GM12878 (cell line): ENCODE data around the gene ERC2. TPM values are rescaled to one million over a fixed set of nuclear protein-coding genes. Genes with fewer than 3 reads are reported as not detected.

Experiments used
- ATAC-seq: fragments of 200-7000 bp; cut with Tn5 transposase; 3 replicates; pipeline ENCODE4 v1.9.1; 2020; ENCODE audit warnings: mild to moderate bottlenecking, moderate library complexity
- BruUV-seq: library from RNA; stranded (reverse); fragments of 400-500 nt; replicated peaks from 2 replicates; lab custom pipeline; 2021; lab: Mats Ljungman, UMichigan
- CTCF ChIA-PET: fragments of 300-600 bp; sonication (Branson Sonifier 250); formaldehyde crosslinking; extraction: SDS; loops from one replicate; lab custom pipeline; 2021; ENCODE audit warnings: inconsistent platforms; lab: Yijun Ruan, JAX
- POLR2A ChIA-PET: fragments of 350-600 bp; formaldehyde crosslinking; extraction: SDS; loops from one replicate; lab custom pipeline; 2021; ENCODE audit warnings: inconsistent platforms; lab: Charles Lee
- RAD21 ChIA-PET: fragments of 300-600 bp; sonication (Branson Sonifier 250); formaldehyde crosslinking; loops from one replicate; lab custom pipeline; 2023; ENCODE audit warnings: antibody characterized with exemption; ENCODE audit not compliant: unreplicated experiment; lab: Charles Lee
- SMC1A ChIA-PET: fragments of 300-600 bp; sonication (Branson Sonifier 250); formaldehyde crosslinking; loops from one replicate; lab custom pipeline; 2023; ENCODE audit not compliant: unreplicated experiment, uncharacterized antibody; lab: Charles Lee
- DNase-seq: peaks from one replicate; pipeline ENCODE4 v3.0.0-alpha.2; 2011; ENCODE audit warnings: low read depth, low spot score
- FAIRE-seq: peaks from 3 replicates; lab custom pipeline; 2011; peaks lifted over from hg19 to GRCh38; lab: Jason Lieb, UNC
- H2AFZ ChIP-seq: 2 replicates; pipeline ENCODE4 v1.6.0; 2011; ENCODE audit warnings: low read depth, low read length, control low read depth; ENCODE audit not compliant: control insufficient read depth
- H3K27ac ChIP-seq: 2 replicates; pipeline ENCODE4 v1.5.1; 2011; ENCODE audit warnings: control low read depth; ENCODE audit not compliant: control insufficient read depth, insufficient read depth
- H3K27me3 ChIP-seq, 2 experiments: replicated peaks in 1 of 2; 2 replicates each; pipeline versions ENCODE4 v1.6.0 to v1.6.1; 2011; ENCODE audit warnings: low read length in 1 of 2; ENCODE audit not compliant: control insufficient read depth in 2 of 2, insufficient read depth in 2 of 2
- H3K36me3 ChIP-seq, 2 experiments: 2 replicates each; pipeline ENCODE4 v1.5.1; 2011; ENCODE audit warnings: low read length in 1 of 2; ENCODE audit not compliant: control insufficient read depth in 2 of 2, insufficient read depth in 2 of 2
- H3K4me1 ChIP-seq: 2 replicates; pipeline ENCODE4 v1.6.1; 2011; ENCODE audit warnings: mild to moderate bottlenecking, low read length, moderate library complexity, mixed read lengths; ENCODE audit not compliant: control insufficient read depth, insufficient read depth
- H3K4me2 ChIP-seq: 2 replicates; pipeline ENCODE4 v1.6.0; 2011; ENCODE audit warnings: control low read depth; ENCODE audit not compliant: control insufficient read depth, insufficient read depth
- H3K4me3 ChIP-seq: fragments of 200-600 bp; sonication (generic); 2 replicates; pipeline ENCODE4 v1.5.1; 2016
- H3K79me2 ChIP-seq: 2 replicates; pipeline ENCODE4 v1.6.0; 2011; ENCODE audit warnings: low read length; ENCODE audit not compliant: control insufficient read depth, insufficient read depth
- H3K9ac ChIP-seq: 2 replicates; pipeline ENCODE4 v1.8.0; 2011; ENCODE audit warnings: low read length, control low read depth, mixed read lengths; ENCODE audit not compliant: control insufficient read depth, insufficient read depth
- H3K9me3 ChIP-seq: replicated peaks from 3 replicates; pipeline ENCODE4 v1.5.1; 2011; ENCODE audit warnings: mild to moderate bottlenecking, low read length; ENCODE audit not compliant: control insufficient read depth, insufficient read depth
- H4K20me1 ChIP-seq: 2 replicates; pipeline ENCODE4 v1.6.0; 2011; ENCODE audit not compliant: control insufficient read depth, insufficient read depth
- CHD4 ChIP-seq: fragments of 200-600 bp; sonication (generic); IDR thresholded peaks from 2 replicates; pipeline ENCODE4 v1.6.1; 2016; ENCODE audit warnings: mild to moderate bottlenecking
- GATAD2B ChIP-seq: fragments of 450-650 bp; conservative IDR thresholded peaks from 2 replicates; pipeline ENCODE4 v1.6.1; 2017; ENCODE audit warnings: low read depth, mild to moderate bottlenecking, moderate library complexity
- HCFC1 ChIP-seq: fragments of 150-350 bp; IDR thresholded peaks from 2 replicates; pipeline ENCODE4 v1.6.1; 2014; ENCODE audit warnings: low read length
- HSF1 ChIP-seq: fragments of 150-350 bp; IDR thresholded peaks from 2 replicates; pipeline ENCODE4 v1.6.1; 2014; ENCODE audit warnings: mild to moderate bottlenecking, low read depth, low read length
- JUND ChIP-seq: IDR thresholded peaks from 2 replicates; pipeline ENCODE4 v1.6.1; 2012; ENCODE audit warnings: low read depth, mild to moderate bottlenecking, low read length, improper control_type of control experiment, moderate library complexity
- MTA2 ChIP-seq: fragments of 450-650 bp; IDR thresholded peaks from 2 replicates; pipeline ENCODE4 v1.6.1; 2016; ENCODE audit warnings: low read depth, mild to moderate bottlenecking, moderate library complexity
- NBN ChIP-seq: fragments of 450-650 bp; IDR thresholded peaks from 2 replicates; pipeline ENCODE4 v1.6.1; 2016
- NR2C2 ChIP-seq: IDR thresholded peaks from 2 replicates; pipeline ENCODE4 v1.6.1; 2011; ENCODE audit warnings: borderline replicate concordance, low read depth; ENCODE audit not compliant: control insufficient read depth, insufficient read length
- RB1 ChIP-seq: fragments of 450-650 bp; formaldehyde crosslinking; IDR thresholded peaks from 2 replicates; pipeline ENCODE4 v1.6.1; 2017; ENCODE audit warnings: mild to moderate bottlenecking, borderline replicate concordance
- SMARCA5 ChIP-seq: fragments of 450-650 bp; IDR thresholded peaks from 2 replicates; pipeline ENCODE4 v1.6.1; 2017; ENCODE audit warnings: mild to moderate bottlenecking
- STAT3 ChIP-seq: IDR thresholded peaks from 2 replicates; pipeline ENCODE4 v1.6.1; 2011; ENCODE audit warnings: low read depth, low read length, improper control_type of control experiment
- YY1 ChIP-seq: IDR thresholded peaks from 2 replicates; pipeline ENCODE4 v1.6.1; 2011; ENCODE audit warnings: low read depth, mild to moderate bottlenecking, low read length
- ZBTB11 ChIP-seq: fragments of 450-650 bp; formaldehyde crosslinking; IDR thresholded peaks from 2 replicates; pipeline ENCODE4 v1.5.0; 2022; ENCODE audit warnings: mild to moderate bottlenecking, missing genetic modification characterization
- WGBS: methylation state at CpG from one replicate; pipeline ENCODE4 v1.1.6; 2016; ENCODE audit warnings: low lambda C conversion rate; ENCODE audit not compliant: insufficient replicate concordance, insufficient coverage; ENCODE audit errors: missing lambda C conversion rate; 5-methylcytosine and 5-hydroxymethylcytosine counted together
- in situ Hi-C: fragments of 300-500 bp; cut with MboI; formaldehyde crosslinking; loops from 9 replicates; pipeline ENCODE4 v1.14.3; 2018; ENCODE audit warnings: mixed read lengths
- intact Hi-C: fragments of 100-400 bp; cut with micrococcal nuclease; formaldehyde crosslinking; loops from one replicate; pipeline ENCODE4 v1.14.2; 2022; ENCODE audit not compliant: unreplicated experiment
- polyA plus RNA-seq, 11 experiments: library from polyadenylated mRNA; depleted of rRNA in 4 of 11; unstranded in 6 of 11; stranded (reverse) in 5 of 11; fragments of >200 nt; fragmentation: Nextera tagmentation in 4 of 11; fragmentation: Illumina TruSeq in 1 of 11; extraction: Ambion mirVana in 4 of 11; extraction: Trizol in 1 of 11; gene quantifications; 1 replicate in 1 of 11; 2 replicates in 10 of 11; pipeline versions ENCODE4 v1.2.1 to v1.2.3, GENCODE V29; 2011 to 2016; ENCODE audit warnings: inconsistent platforms in 2 of 11, missing spikeins in 2 of 11, low read depth in 1 of 11
- total RNA-seq, 4 experiments: library from RNA; depleted of rRNA in 3 of 4; stranded (reverse); fragments of >200 nt in 3 of 4; fragmentation: Illumina TruSeq in 1 of 4; extraction: Trizol in 1 of 4; gene quantifications; 2 replicates each; pipeline versions ENCODE4 v1.2.1 to v1.2.3, GENCODE V29; 2013 to 2021
- TF ChIP-seq, protein P1 (sequence below): fragments of 450-650 bp; IDR thresholded peaks from 2 replicates; pipeline ENCODE4 v1.6.1; 2016; ENCODE audit warnings: mild to moderate bottlenecking
- TF ChIP-seq, protein P2 (sequence below): fragments of 450-650 bp; IDR thresholded peaks from 2 replicates; pipeline ENCODE4 v1.6.1; 2014; ENCODE audit warnings: mild to moderate bottlenecking
- TF ChIP-seq, protein P3 (sequence below): IDR thresholded peaks from 2 replicates; pipeline ENCODE4 v1.6.1; 2011; ENCODE audit warnings: low read depth, mild to moderate bottlenecking, low read length, moderate library complexity, borderline replicate concordance; ENCODE audit errors: extremely low read depth

The ERC2 gene
- total and polyA plus RNA-seq, 10 of the 15 experiments (the other 5 are each of a cell fraction or from before 2014, with no cell fraction given): 0.06 to 1.4 (median 0.12) TPM; not detected in 3

DNA sequence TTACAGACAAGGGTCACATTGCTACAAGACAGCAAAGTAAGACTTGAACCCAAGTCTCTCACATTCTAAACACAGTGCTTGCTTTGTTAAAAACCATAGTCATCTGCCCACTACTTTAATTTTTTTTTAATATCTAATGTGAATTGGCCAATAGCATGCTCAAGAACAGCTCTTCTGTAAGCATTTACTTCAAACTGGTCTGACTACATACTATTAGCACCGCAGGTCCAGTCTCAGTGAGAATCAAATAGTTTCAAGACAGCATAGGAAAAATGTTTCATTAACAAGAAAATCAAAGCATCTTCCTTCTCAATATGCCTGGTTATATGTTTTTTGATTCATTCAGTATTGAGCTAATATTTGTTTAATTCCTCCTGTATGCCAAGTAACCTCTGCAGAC, 419.9 kb downstream of the ERC2 start:
- ChIA-PET SMC1A (interaction anchor here (1.7 kb wide), 1 partner anchor 104 kb away, joined by 5 read pairs; no protein-coding TSS in a partner anchor), CTCF (interaction anchor here (0.9 kb wide), 1 partner anchor 404 kb away, joined by 5 read pairs; no protein-coding TSS in a partner anchor)
- FAIRE-seq (no peak), ATAC-seq (no peak)
- H3K9me3 ChIP-seq: no peaks in the 10 kb centered on the region
- in situ Hi-C loops: no loop called here
- no peaks in the 10 kb centered on the region for H3K79me2 ChIP-seq
- no peak overlapping the region for H3K4me2 ChIP-seq
- no peaks in the 10 kb centered on the region for H3K4me1 ChIP-seq
- no TSS peak for BruUV-seq
- 0% methylated on average over 1 of the region's 1 CpG for WGBS
- no peak overlapping the region for H3K27ac ChIP-seq
- no peaks in the 10 kb centered on the region for H3K36me3 ChIP-seq
- H3K4me3 ChIP-seq: no peak overlapping the region
- H2AFZ ChIP-seq: no peak overlapping the region
- H4K20me1 ChIP-seq: no peaks in the 10 kb centered on the region
- TF ChIP-seq GATAD2B: no peak
- TF ChIP-seq YY1: no peak
- TF ChIP-seq, protein P1, sequence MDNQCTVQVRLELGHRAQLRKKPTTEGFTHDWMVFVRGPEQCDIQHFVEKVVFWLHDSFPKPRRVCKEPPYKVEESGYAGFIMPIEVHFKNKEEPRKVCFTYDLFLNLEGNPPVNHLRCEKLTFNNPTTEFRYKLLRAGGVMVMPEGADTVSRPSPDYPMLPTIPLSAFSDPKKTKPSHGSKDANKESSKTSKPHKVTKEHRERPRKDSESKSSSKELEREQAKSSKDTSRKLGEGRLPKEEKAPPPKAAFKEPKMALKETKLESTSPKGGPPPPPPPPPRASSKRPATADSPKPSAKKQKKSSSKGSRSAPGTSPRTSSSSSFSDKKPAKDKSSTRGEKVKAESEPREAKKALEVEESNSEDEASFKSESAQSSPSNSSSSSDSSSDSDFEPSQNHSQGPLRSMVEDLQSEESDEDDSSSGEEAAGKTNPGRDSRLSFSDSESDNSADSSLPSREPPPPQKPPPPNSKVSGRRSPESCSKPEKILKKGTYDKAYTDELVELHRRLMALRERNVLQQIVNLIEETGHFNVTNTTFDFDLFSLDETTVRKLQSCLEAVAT: no peak
- no peak for TF ChIP-seq JUND
- TF ChIP-seq ZBTB11: no peak
- TF ChIP-seq, protein P2, sequence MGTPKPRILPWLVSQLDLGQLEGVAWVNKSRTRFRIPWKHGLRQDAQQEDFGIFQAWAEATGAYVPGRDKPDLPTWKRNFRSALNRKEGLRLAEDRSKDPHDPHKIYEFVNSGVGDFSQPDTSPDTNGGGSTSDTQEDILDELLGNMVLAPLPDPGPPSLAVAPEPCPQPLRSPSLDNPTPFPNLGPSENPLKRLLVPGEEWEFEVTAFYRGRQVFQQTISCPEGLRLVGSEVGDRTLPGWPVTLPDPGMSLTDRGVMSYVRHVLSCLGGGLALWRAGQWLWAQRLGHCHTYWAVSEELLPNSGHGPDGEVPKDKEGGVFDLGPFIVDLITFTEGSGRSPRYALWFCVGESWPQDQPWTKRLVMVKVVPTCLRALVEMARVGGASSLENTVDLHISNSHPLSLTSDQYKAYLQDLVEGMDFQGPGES: no peak
- no peak for TF ChIP-seq HSF1
- TF ChIP-seq CHD4: no peak
- TF ChIP-seq NBN: no peak
- no peak for TF ChIP-seq HCFC1
- no peak for TF ChIP-seq SMARCA5
- no peak for TF ChIP-seq MTA2
- TF ChIP-seq RB1: no peak
- TF ChIP-seq, protein P3, sequence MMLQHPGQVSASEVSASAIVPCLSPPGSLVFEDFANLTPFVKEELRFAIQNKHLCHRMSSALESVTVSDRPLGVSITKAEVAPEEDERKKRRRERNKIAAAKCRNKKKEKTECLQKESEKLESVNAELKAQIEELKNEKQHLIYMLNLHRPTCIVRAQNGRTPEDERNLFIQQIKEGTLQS: no peak
- no peak for TF ChIP-seq NR2C2
- TF ChIP-seq STAT3: no peak
- TF ChIP-seq, all 136 proteins: peak for 0
- ChIA-PET POLR2A (no interaction called here), RAD21 (no interaction called here)
- Histone ChIP-seq H3K9ac (no peak overlapping the region), H3K27me3 (peaks cover 0 to 2% of the 10 kb centered on the region in 2 experiments; a peak in 1 of 4 replicates)
- intact Hi-C loops: loop anchor here (10.0 kb wide), 1 partner anchor 614 kb away; no protein-coding TSS in a partner anchor
- DNase-seq: no peak
